HT-29 (cell line): ENCODE results near the gene TRAPPC3L. TPM values are rescaled to one million over a fixed set of nuclear protein-coding genes. Genes with fewer than 3 reads are reported as not detected.
A peak's percentile ranks its signal among the peaks of the same experiment; 100 is the strongest.

ENCODE experiments used
- DNase-seq: peaks from one replicate; pipeline ENCODE4 v3.0.0-alpha.2; 2015; ENCODE audit warnings: low spot score
- total RNA-seq: library from RNA; depleted of rRNA; stranded (reverse); fragments of >200 nt; shearing (Covaris generic); gene quantifications from 2 replicates; pipeline ENCODE4 v1.2.3, GENCODE V29; 2014

TRAPPC3L gene
- total RNA-seq, 1 experiment from 2014 or later, result not detected

GRCh38 chr6:116557893-116558292 lies 12.4 kb upstream of the TRAPPC3L start:
- peak; percentile 81 for DNase-seq

- no peak for DNase-seq
These were observed 11.4 kb upstream of the TRAPPC3L start for GRCh38 chr6:116556814-116557415.

- DNase-seq, result no peak
These were observed 10.6 kb upstream of the TRAPPC3L start for GRCh38 chr6:116556065-116556464.

- no peak for DNase-seq
These were observed 8.0 kb upstream of the TRAPPC3L start, which contains the start of gene CALHM4 for GRCh38 chr6:116553451-116553850. Gene CALHM4, plus strand, starts transcription at chr6:116553751. Its CDS starts 43 bp downstream, at chr6:116553794.

- no peak for DNase-seq
These were observed 5.3 kb upstream of the TRAPPC3L start for GRCh38 chr6:116550796-116551195.

- no peak for DNase-seq
These were observed 1.9 kb upstream of the TRAPPC3L start for GRCh38 chr6:116547358-116547757.

- DNase-seq, result no peak
These were observed 2.3 kb downstream of the TRAPPC3L start for GRCh38 chr6:116543149-116543548.

- DNase-seq, result no peak
These were observed 3.1 kb downstream of the TRAPPC3L start for GRCh38 chr6:116542426-116542825.

- DNase-seq, result peak; percentile 80
These were observed 9.3 kb downstream of the TRAPPC3L start for GRCh38 chr6:116536216-116536621.

GRCh38 chr6:116535109-116535508 lies 10.4 kb downstream of the TRAPPC3L start:
- no peak for DNase-seq

GRCh38 chr6:116533233-116533957 lies 12.1 kb downstream of the TRAPPC3L start:
- DNase-seq, result no peak

- peak; percentile 71 for DNase-seq
These were observed 13.6 kb downstream of the TRAPPC3L start for GRCh38 chr6:116531675-116532570.

- DNase-seq, result no peak
These were observed 15.0 kb downstream of the TRAPPC3L start for GRCh38 chr6:116530436-116530835.

- DNase-seq, result no peak
These were observed 15.8 kb downstream of the TRAPPC3L start for GRCh38 chr6:116529466-116530290.

GRCh38 chr6:116528780-116529179 lies 16.7 kb downstream of the TRAPPC3L start:
- DNase-seq, result no peak

GRCh38 chr6:116528133-116528532 lies 17.4 kb downstream of the TRAPPC3L start:
- no peak for DNase-seq

GRCh38 chr6:116524236-116524635 lies 21.2 kb downstream of the TRAPPC3L start:
- DNase-seq, result no peak

- no peak for DNase-seq
These were observed 22.6 kb downstream of the TRAPPC3L start for GRCh38 chr6:116522896-116523295.

GRCh38 chr6:116518621-116519368 lies 26.7 kb downstream of the TRAPPC3L start:
- DNase-seq, result no peak

GRCh38 chr6:116515141-116515540 lies 30.3 kb downstream of the TRAPPC3L start:
- no peak for DNase-seq

- DNase-seq, result no peak
These were observed 31.4 kb downstream of the TRAPPC3L start for GRCh38 chr6:116514111-116514510.
